GM18909 (cell line): Measurements from ENCODE around the gene MED27.
"Not testable (repeated sequence)": the region's sequence is repeated elsewhere in the genome, so short reads cannot be mapped to it uniquely, and the experiment has no call there.

Source experiments
- ATAC-seq: cut with Tn5 transposase; IDR thresholded peaks from one replicate; pipeline ENCODE4 v1.9.1; 2021; ENCODE audit warnings: mild to moderate bottlenecking; ENCODE audit not compliant: unreplicated experiment, poor library complexity

Gene MED27

GRCh38 chr9:132077881-132078698 lies 1.6 kb downstream of the MED27 start:
- ATAC-seq, result no peak

DNA sequence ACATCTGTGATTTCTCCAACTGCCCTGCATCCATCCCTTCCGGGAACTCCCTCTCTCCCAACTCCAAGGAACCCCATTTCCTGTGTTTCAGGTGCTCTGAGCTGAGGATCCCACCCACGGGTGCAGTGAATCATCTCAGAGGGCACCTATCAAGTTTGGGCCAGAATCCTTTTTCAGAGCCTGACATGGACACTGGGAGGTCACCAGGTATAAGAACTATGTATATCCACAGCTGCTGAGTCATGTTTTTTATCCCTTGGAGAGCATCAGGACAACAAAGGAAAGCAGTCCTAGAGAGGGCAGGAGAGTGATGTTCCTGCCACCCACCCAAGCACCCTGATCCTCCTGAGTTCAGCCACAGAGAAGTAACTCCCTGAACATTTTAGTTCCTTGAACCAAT lies 3.8 kb downstream of the MED27 start:
- no peak for ATAC-seq

- ATAC-seq, result no peak
Measured at GRCh38 chr9:132074736-132075135, 4.9 kb downstream of the MED27 start.

DNA sequence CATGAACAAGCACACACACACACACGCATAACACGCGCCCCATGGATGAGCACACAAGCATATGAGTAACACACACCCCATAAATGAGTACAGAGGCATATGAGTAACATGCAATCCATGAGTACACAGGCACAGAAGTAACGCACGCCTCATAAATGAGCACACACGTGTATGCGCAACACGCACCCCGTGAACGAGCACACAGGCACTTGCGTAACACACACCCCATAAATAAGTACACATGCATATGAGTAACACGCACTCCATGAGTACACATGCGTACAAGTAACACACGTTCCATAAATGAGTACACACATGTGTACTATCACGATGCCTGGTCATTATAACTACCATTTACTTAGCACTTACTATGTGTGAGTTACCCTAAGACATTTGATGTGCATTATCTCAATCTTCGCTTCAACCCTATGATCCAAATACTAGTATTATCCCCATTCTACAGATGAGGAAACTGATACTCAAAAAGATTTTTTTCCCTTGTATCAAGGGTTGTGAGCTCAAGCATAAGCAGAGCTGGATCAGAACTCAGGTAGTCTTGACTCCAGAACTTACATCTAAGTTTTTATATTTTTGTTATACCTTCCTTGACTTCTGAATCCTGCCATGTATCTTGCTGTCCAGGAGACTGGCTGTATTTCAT lies 7.7 kb downstream of the MED27 start:
- no peak for ATAC-seq

DNA sequence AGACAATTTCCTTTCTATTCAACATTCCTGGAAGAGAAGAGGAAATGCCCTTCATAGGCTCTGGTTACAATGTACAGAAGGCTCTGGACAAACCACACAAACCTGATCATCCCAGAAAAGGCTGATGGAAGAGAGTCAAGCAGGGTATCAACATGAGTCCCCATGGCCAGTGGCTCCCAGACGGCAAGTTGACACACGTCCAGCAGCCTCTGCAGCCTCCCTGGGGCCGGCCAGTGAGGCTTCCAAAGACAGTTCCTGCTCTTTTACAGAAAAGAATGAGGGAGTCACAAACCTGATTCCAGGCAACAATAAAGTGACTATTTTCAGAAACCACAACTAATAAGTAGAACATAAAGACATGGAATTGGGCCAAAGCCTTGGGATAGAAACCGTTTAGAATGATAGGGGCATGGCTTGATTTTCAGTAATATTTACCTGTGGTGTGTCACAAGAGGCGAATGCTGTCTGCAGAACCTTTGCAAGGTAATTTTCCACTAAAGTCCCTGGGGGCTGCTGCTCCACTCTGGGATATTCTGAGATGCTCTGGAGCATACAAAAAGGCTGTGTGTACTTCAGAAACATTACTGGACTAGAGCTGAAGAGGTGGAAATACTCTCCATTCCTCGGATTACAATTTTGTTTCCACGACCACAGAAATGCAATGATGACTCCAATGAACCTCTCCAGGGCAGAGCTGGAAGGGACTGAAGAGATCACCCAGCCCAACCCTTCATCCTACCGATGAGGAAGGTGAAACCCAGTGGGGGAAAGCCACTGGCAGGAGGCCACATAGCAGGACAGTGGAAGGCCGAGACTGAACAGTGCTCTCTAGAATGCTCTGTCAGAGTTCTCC lies 10.4 kb downstream of the MED27 start:
- ATAC-seq, result no peak

DNA sequence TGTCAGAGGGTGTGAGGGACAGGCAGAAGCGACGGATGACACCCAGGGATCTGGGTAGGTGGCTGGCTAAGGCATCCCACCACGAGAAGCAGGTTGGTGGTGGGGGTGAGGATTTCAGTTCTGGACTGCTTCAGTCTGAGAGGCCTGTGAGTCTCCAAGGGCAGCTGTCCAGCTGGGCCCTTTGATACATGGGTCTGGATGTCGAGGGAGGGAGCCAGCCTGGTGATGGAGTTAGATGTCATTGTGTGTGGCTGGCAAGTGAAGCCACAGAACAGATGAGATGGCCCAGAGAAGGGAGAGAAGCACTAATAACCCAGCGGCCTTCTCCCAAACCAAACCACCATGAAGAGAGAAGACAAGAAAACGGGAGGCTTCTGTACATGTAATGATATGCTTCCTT lies 11.1 kb downstream of the MED27 start:
- no peak for ATAC-seq

GRCh38 chr9:132066511-132066910 lies 13.2 kb downstream of the MED27 start:
- no peak for ATAC-seq

DNA sequence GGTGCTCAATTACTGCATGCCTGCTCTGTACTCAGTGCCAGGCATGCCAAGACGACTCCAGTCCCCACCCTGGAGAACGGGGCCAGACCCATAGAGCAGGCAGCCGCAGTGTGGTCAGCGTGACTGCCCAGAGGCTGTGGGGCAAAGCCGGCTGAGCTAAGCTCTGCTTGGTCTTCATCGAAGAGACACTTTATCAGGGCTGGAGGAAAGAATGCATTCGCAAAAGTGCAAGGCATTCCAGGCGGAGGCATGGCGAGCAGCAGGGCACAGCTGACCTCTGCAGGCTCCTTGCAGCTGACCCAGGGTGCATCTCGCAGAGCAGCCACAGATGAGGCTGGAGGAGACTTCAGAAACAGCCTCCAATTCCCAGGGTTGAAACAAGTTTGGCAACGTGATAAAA lies 13.6 kb downstream of the MED27 start:
- ATAC-seq, result no peak

GRCh38 chr9:132063281-132063680 lies 16.4 kb downstream of the MED27 start:
- ATAC-seq, result no peak

GRCh38 chr9:132062806-132063205 lies 16.9 kb downstream of the MED27 start:
- no peak for ATAC-seq

GRCh38 chr9:132061526-132061925 lies 18.1 kb downstream of the MED27 start:
- ATAC-seq, result no peak

- ATAC-seq, result no peak
Measured at GRCh38 chr9:132059361-132059760, 20.3 kb downstream of the MED27 start.

GRCh38 chr9:132058226-132058625 lies 21.4 kb downstream of the MED27 start:
- not testable (repeated sequence) for ATAC-seq

GRCh38 chr9:132056717-132057560 lies 22.7 kb downstream of the MED27 start:
- no peak for ATAC-seq

GRCh38 chr9:132055756-132056155 lies 23.9 kb downstream of the MED27 start:
- no peak for ATAC-seq

- ATAC-seq, result no peak
Measured at GRCh38 chr9:132054024-132054423, 25.6 kb downstream of the MED27 start.

DNA sequence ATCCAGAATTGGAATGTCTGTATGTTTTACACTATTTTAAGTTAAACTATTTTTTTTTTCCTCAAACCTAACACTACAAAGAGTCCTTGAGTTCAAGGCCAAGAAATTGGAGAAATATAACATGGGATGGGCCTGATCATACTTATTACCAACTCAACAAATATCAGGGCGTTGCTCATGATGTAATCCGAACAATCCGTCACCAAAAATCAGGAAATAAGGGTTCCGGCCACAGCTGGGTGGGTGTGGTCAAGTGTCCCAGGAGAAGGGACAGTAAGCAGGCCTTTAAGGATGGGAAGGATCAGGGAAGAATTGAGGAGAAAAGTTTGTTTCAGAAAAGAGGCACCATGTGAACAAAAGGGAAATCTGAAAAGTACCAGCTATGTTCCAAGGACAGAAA lies 29.8 kb downstream of the MED27 start:
- no peak for ATAC-seq

GRCh38 chr9:132049323-132049882 lies 30.3 kb downstream of the MED27 start:
- ATAC-seq, result no peak

GRCh38 chr9:132048201-132048600 lies 31.5 kb downstream of the MED27 start:
- ATAC-seq, result no peak

GRCh38 chr9:132046456-132046855 lies 33.2 kb downstream of the MED27 start:
- no peak for ATAC-seq
